Esophagus squamous epithelium (tissue), 4 donors: ENCODE measurements around the gene CTSV.
"Not testable (repeated sequence)": the region's sequence is repeated elsewhere in the genome, so short reads cannot be mapped to it uniquely, and the experiment has no call there.

Source experiments
- CTCF ChIP-seq, 6 experiments: fragments of 450-650 bp in 4 of 6; fragments of 200-600 bp in 2 of 6; sonication (generic) in 2 of 6; IDR thresholded peaks; one replicate each; pipeline ENCODE4 v1.5.1; 2016 to 2019; ENCODE audit warnings: antibody characterized with exemption in 6 of 6, mild to moderate bottlenecking in 4 of 6, moderate library complexity in 4 of 6
- POLR2A ChIP-seq, 4 donors: fragments of 450-650 bp; IDR thresholded peaks; one replicate each; pipeline ENCODE4 v1.6.1; 2017; ENCODE audit warnings: antibody characterized with exemption in 4 of 4, mild to moderate bottlenecking in 4 of 4, moderate library complexity in 3 of 4

- not testable (repeated sequence) for TF ChIP-seq CTCF, POLR2A (IDR thresholded peaks at IDR 0.05)
Measured at GRCh38 chr9:96983496-96984122, 55.3 kb downstream of the CTSV start.
